Panc1 (cell line): ENCODE results near the gene MED13L. TPM values are rescaled to one million over a fixed set of nuclear protein-coding genes. Genes with fewer than 3 reads are reported as not detected.

Experiments used
- ATAC-seq: fragments of 200-7000 bp; cut with Tn5 transposase; 2 replicates; pipeline ENCODE4 v1.9.1; 2020; ENCODE audit warnings: mild to moderate bottlenecking, moderate library complexity
- BruUV-seq: library from RNA; stranded (reverse); fragments of 400-500 nt; replicated peaks from 2 replicates; lab custom pipeline; 2021; lab: Mats Ljungman, UMichigan
- CTCF ChIA-PET: fragments of 300-600 bp; sonication (Branson Sonifier 250); formaldehyde crosslinking; loops from one replicate; lab custom pipeline; 2022; ENCODE audit warnings: antibody characterized with exemption; lab: Charles Lee
- POLR2A ChIA-PET: fragments of 300-600 bp; sonication (Branson Sonifier 250); formaldehyde crosslinking; loops from one replicate; lab custom pipeline; 2022; ENCODE audit warnings: antibody characterized with exemption; lab: Charles Lee
- DNase-seq: peaks from one replicate; pipeline ENCODE4 v3.0.0-alpha.2; 2010; ENCODE audit warnings: low read depth, low spot score
- H3K27ac ChIP-seq: 2 replicates; pipeline ENCODE4 v1.5.1; 2011; ENCODE audit warnings: mild to moderate bottlenecking, low read length, inconsistent platforms
- H3K27me3 ChIP-seq: fragments of 200-500 bp; sonication (Bioruptor generic); 2 replicates; pipeline ENCODE4 v1.6.0; 2014; ENCODE audit warnings: low read length, inconsistent platforms; ENCODE audit not compliant: control insufficient read depth, insufficient read depth
- H3K36me3 ChIP-seq: fragments of 200-500 bp; sonication (Bioruptor generic); 2 replicates; pipeline ENCODE4 v1.5.1; 2014; ENCODE audit warnings: inconsistent platforms, mild to moderate bottlenecking, low read length, moderate library complexity; ENCODE audit not compliant: control insufficient read depth, insufficient read depth
- H3K4me1 ChIP-seq: 2 replicates; pipeline ENCODE4 v1.5.1; 2011; ENCODE audit warnings: inconsistent platforms, mild to moderate bottlenecking, low read length, moderate library complexity; ENCODE audit not compliant: control insufficient read depth, insufficient read depth
- H3K4me3 ChIP-seq, 2 experiments: 2 replicates each; pipeline ENCODE4 v1.5.1; 2011 to 2012; ENCODE audit warnings: low read depth in 2 of 2, low read length in 2 of 2, mild to moderate bottlenecking in 2 of 2, inconsistent platforms in 1 of 2, moderate library complexity in 1 of 2
- H3K9me3 ChIP-seq: fragments of 200-500 bp; sonication (Bioruptor generic); 2 replicates; pipeline ENCODE4 v1.5.1; 2014; ENCODE audit warnings: low read depth, mild to moderate bottlenecking, inconsistent platforms, low read length, moderate library complexity; ENCODE audit not compliant: control insufficient read depth, insufficient read depth
- POLR2AphosphoS5 ChIP-seq: IDR thresholded peaks from 2 replicates; pipeline ENCODE4 v1.6.1; 2012; ENCODE audit warnings: mild to moderate bottlenecking, low read depth, low read length, moderate library complexity
- SIN3A ChIP-seq: IDR thresholded peaks from 2 replicates; pipeline ENCODE4 v1.6.1; 2012; ENCODE audit warnings: low read depth, mild to moderate bottlenecking, low read length, moderate library complexity, borderline replicate concordance; ENCODE audit not compliant: insufficient read depth
- TCF7L2 ChIP-seq: IDR thresholded peaks from 2 replicates; pipeline ENCODE4 v1.6.1; 2011; ENCODE audit warnings: mild to moderate bottlenecking, low read depth, low read length, inconsistent platforms
- in situ Hi-C: cut with HindIII; loops from 2 replicates; pipeline ENCODE4 v1.10.0; 2016; ENCODE audit warnings: low sequenced_read_pairs, low pct_unique_long_range_greater_than_20kb
- intact Hi-C: fragments of 100-400 bp; cut with micrococcal nuclease; formaldehyde crosslinking; loops from one replicate; pipeline ENCODE4 v1.10.0; 2022; ENCODE audit not compliant: unreplicated experiment
- total RNA-seq: library from RNA; stranded (reverse); gene quantifications from one replicate; pipeline ENCODE4 v1.2.1, GENCODE V29; 2021; ENCODE audit not compliant: unreplicated experiment
- TF ChIP-seq, protein P1 (sequence below), 2 experiments: IDR thresholded peaks; 2 replicates each; pipeline ENCODE4 v1.6.1; 2011 to 2012; ENCODE audit warnings: low read depth in 2 of 2, control low read depth in 1 of 2, low read length in 1 of 2, mild to moderate bottlenecking in 1 of 2, moderate library complexity in 1 of 2; ENCODE audit not compliant: insufficient read depth in 1 of 2
- TF ChIP-seq, protein P2 (sequence below): fragments of 450-650 bp; IDR thresholded peaks from 2 replicates; pipeline ENCODE4 v1.5.1; 2017; ENCODE audit warnings: mild to moderate bottlenecking

The MED13L gene
- total RNA-seq, 1 experiment from 2014 or later = 170 TPM

DNA sequence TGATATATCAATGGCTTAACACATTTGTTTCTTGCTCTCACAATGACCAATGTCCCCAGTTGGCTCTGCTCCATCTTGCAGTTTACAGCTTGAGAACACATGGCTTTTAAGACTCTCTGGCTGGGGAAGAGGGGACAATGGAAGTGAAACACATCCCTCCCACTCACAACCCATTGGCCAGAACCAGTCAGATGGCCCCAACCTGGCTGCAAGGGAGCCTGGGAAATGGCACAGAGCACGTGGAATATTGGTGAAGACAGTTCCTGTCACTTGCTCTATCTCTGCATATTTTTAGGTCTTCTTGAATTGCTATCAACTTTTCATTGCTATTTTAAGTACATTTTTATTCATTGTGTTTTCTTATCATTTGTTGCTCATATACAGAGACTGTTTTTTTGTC lies 345.4 kb downstream of the MED13L start:
- ATAC-seq = no peak
- POLR2A ChIA-PET = no interaction called here
- in situ Hi-C loops = no loop called here
- no peaks in the 10 kb centered on the region for H3K36me3 ChIP-seq
- no peak for TF ChIP-seq SIN3A
- TF ChIP-seq POLR2AphosphoS5 = no peak
- no peak for TF ChIP-seq TCF7L2
- TF ChIP-seq, protein P1, sequence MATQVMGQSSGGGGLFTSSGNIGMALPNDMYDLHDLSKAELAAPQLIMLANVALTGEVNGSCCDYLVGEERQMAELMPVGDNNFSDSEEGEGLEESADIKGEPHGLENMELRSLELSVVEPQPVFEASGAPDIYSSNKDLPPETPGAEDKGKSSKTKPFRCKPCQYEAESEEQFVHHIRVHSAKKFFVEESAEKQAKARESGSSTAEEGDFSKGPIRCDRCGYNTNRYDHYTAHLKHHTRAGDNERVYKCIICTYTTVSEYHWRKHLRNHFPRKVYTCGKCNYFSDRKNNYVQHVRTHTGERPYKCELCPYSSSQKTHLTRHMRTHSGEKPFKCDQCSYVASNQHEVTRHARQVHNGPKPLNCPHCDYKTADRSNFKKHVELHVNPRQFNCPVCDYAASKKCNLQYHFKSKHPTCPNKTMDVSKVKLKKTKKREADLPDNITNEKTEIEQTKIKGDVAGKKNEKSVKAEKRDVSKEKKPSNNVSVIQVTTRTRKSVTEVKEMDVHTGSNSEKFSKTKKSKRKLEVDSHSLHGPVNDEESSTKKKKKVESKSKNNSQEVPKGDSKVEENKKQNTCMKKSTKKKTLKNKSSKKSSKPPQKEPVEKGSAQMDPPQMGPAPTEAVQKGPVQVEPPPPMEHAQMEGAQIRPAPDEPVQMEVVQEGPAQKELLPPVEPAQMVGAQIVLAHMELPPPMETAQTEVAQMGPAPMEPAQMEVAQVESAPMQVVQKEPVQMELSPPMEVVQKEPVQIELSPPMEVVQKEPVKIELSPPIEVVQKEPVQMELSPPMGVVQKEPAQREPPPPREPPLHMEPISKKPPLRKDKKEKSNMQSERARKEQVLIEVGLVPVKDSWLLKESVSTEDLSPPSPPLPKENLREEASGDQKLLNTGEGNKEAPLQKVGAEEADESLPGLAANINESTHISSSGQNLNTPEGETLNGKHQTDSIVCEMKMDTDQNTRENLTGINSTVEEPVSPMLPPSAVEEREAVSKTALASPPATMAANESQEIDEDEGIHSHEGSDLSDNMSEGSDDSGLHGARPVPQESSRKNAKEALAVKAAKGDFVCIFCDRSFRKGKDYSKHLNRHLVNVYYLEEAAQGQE (IDR thresholded peaks at IDR 0.05; ENCODE audit: insufficient read depth in 1 of 2, low read depth in 2 of 2, low read length in 1 of 2) = no peak
- TF ChIP-seq, protein P2, sequence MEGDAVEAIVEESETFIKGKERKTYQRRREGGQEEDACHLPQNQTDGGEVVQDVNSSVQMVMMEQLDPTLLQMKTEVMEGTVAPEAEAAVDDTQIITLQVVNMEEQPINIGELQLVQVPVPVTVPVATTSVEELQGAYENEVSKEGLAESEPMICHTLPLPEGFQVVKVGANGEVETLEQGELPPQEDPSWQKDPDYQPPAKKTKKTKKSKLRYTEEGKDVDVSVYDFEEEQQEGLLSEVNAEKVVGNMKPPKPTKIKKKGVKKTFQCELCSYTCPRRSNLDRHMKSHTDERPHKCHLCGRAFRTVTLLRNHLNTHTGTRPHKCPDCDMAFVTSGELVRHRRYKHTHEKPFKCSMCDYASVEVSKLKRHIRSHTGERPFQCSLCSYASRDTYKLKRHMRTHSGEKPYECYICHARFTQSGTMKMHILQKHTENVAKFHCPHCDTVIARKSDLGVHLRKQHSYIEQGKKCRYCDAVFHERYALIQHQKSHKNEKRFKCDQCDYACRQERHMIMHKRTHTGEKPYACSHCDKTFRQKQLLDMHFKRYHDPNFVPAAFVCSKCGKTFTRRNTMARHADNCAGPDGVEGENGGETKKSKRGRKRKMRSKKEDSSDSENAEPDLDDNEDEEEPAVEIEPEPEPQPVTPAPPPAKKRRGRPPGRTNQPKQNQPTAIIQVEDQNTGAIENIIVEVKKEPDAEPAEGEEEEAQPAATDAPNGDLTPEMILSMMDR = no peak
- no peaks in the 10 kb centered on the region for H3K9me3 ChIP-seq
- BruUV-seq = no TSS peak
- no peak overlapping the region for H3K27ac ChIP-seq
- no peak for DNase-seq
- CTCF ChIA-PET = no interaction called here
- no peaks in the 10 kb centered on the region for H3K4me1 ChIP-seq
- intact Hi-C loops = no loop called here
- H3K27me3 ChIP-seq = 0 out of 2 replicates have a peak, but pooled peaks cover 2% of the 10 kb centered on the region
- no peak overlapping the region for H3K4me3 ChIP-seq

DNA sequence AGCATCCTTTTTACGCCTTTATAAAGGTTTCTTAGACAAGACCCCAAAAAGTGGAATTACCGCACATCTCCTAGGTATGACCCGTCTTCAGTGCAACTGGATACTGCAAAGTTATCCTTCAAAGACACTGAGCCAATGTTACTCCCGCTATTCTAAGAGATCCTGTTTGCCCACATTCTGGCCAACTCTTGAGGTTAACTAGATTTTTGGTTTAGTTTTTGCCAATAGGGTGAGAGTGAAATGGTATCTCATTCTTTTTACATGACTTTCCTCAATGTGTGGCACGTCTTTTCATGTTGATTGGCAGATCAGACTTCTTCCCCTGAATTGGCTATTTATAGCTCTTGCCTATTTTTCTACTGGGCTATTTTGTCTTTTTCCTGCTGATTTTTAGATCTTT lies 347.2 kb downstream of the MED13L start:
- H3K9me3 ChIP-seq = no peaks in the 10 kb centered on the region
- no peak for ATAC-seq
- TF ChIP-seq, protein P1 (IDR thresholded peaks at IDR 0.05; ENCODE audit: insufficient read depth in 1 of 2, low read depth in 2 of 2, low read length in 1 of 2) = no peak
- no peak for TF ChIP-seq POLR2AphosphoS5
- TF ChIP-seq TCF7L2 = no peak
- no peak for TF ChIP-seq SIN3A
- TF ChIP-seq, protein P2 = no peak
- intact Hi-C loops = no loop called here
- 0 out of 2 replicates have a peak, but pooled peaks cover 2% of the 10 kb centered on the region for H3K27me3 ChIP-seq
- H3K4me3 ChIP-seq = no peak overlapping the region
- no peak for DNase-seq
- ChIA-PET POLR2A (no interaction called here), CTCF (no interaction called here)
- no peaks in the 10 kb centered on the region for H3K4me1 ChIP-seq
- no peak overlapping the region for H3K27ac ChIP-seq
- BruUV-seq = no TSS peak
- H3K36me3 ChIP-seq = no peaks in the 10 kb centered on the region
- in situ Hi-C loops = no loop called here
